GM21423 (cell line): ENCODE results near the gene COPS8.

Source experiments
- ATAC-seq: cut with Tn5 transposase; IDR thresholded peaks from one replicate; pipeline ENCODE4 v1.9.1; 2021; ENCODE audit warnings: mild to moderate bottlenecking, moderate library complexity; ENCODE audit not compliant: unreplicated experiment

The COPS8 gene

GRCh38 chr2:237085248-237086221, at the start of gene COPS8:
COPS8 (plus strand) TSS chr2:237085889; CDS start chr2:237085965, 76 bp downstream.
- peak; percentile 97 for ATAC-seq

GRCh38 chr2:237039301-237040031, 46.2 kb upstream of the COPS8 start:
- ATAC-seq, result no peak

- no peak for ATAC-seq
These were observed 44.5 kb upstream of the COPS8 start for GRCh38 chr2:237041231-237041630.

- ATAC-seq, result no peak
These were observed 43.6 kb upstream of the COPS8 start for GRCh38 chr2:237042101-237042500.

DNA sequence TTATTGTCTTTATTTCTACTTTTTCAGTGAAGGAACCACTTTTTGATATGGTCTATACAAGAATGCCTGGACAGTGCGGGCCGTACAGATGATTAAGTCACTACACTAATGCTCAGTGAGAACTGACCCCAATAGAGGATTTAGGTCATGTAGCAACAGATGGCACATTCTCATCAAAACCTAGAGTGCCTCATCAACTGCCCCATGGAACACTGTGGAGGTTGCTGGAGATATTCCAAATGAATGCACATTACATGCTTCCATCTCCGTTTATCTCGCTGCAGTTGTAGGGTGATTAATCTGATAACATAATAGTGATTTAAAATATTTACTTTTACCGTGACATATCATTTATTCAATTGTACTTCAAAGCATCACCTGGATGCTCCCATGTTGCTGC, 41.8 kb upstream of the COPS8 start:
- no peak for ATAC-seq

DNA sequence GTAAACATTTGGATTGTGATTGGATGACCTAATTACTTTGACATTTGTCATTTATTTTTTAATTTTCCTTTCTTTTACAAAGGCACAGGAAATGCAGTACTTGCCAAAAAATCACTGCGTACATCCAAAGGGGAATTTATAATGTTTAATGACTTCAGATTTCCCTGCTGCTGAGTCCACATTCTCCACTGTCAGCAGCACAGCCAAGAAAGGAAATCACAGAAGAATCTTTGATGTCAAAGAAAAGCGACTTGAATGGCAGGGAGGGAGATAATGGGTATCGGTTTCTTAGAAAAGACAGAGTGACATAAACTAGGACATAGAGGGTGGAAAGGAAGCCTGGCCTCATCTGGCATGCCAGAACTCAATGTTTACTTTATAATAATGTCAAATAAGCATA, 41.4 kb upstream of the COPS8 start:
- ATAC-seq, result no peak

DNA sequence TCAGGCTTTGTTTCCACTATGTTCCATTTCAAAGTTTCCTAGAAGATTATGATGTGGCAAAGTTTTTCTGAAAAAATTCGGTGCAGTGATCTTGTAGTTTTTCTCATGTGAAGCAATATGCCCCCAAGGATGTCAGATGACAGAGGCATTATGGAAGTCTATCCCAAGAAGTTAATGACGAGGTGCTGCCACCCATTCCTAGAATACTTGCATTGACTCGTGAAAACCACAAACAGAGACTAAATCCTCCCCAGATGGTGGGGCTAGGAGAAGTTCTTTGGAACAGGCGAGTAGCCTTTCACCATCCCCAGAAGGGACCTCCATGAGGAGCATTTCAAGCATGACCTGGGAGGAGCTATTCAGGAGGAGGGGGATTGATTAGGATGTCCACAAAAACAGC, 40.2 kb upstream of the COPS8 start:
- no peak for ATAC-seq

DNA sequence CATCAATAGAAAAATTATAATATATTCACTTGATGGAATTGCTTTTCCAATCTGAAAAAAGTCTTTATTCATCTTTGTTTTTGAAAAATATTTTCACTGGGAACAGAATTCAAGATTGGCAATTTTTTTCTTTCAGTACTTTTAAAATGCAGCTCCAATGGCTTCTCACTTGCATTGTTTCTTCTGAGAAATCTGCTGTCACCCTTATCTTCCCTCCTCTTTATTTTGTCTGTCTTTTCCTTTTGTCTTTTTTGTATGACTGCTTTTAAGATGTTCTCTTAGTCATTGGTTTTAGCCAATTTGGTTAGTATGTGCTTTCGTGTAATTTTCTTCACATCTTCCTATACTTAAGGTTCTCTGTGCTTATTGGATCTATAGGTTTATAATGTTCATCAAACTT, 37.1 kb upstream of the COPS8 start:
- no peak for ATAC-seq

- no peak for ATAC-seq
These were observed 33.8 kb upstream of the COPS8 start for GRCh38 chr2:237051861-237052260.

GRCh38 chr2:237053066-237053465, 32.6 kb upstream of the COPS8 start:
- ATAC-seq, result no peak

DNA sequence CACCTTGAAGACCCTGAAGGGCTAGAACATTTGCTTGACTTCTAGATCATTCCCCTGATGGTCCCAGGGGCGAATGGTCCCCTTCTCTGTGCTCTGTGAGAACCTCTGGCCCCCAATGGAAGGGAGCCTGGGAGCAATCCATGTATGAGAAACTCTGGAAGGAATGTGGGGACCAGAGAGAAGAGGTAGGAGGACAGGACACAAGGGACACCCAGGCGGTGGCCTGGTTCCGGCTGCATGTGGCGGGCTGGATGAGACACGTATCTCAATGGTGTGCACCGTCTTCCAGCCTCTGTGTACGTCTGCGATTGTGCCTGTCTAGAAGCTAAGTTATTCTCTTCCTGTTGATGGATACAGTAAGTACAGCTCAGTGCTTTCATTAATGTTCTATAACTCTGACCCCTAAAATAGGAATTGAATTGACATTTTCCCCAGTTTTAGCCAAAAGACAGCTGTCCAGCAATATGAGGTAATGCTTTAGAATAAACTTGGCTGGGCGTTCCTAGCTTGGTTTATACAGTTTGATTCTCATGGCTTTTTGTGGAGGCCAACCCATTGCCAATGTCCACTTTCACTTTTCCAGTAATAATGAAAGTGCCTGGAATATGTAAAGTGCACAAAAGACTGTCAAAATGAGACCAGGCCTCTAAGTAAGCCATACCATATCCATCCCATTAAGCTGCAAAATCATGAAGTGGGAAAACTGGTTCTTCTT, 30.1 kb upstream of the COPS8 start:
- ATAC-seq, result no peak

DNA sequence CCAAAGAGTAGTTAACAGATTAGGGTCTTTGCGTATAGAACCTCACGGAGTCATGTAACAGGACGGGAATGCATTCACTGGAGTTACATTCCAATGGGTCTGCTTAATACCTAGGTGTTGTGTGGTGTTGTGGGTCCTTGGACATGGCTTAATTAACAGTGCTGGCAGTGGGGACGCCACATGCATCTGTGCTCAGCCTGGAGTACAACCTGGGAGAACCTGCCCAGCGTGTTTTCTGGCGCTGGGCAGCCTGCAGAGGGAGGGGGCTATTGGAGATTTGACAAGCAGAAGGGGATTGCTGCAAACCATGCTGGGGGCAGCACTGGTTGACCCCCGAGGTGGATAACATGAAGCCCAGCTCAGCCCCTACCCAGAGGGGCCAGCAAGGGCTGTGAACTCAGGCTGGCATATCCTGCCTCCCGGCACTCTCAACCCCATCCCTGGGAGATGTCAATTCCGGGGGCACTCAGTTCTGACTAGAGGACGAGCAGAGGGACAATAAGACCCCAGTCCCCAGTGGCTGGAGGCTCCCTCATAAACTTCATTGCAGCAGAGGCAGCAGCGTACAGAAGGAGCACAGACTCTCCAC, 29.3 kb upstream of the COPS8 start:
- no peak for ATAC-seq

DNA sequence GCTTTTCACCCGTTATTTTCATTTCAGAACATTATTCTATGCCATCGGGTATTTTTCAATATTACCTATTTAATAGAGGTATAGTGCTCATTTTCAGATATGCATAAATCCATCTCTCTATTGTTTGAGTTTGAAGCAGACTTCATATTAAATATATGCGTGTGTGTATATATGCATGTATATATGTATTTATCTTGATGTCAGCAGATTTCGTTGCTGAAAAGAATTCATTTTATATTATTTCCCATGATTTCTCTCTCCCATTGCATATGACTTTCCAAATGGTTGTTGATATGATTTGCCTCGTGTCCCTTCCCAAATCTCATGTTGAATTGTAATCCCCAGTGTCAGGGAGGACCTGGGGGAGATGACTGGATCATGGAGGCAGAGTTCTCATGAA, 28.6 kb upstream of the COPS8 start:
- ATAC-seq, result no peak

DNA sequence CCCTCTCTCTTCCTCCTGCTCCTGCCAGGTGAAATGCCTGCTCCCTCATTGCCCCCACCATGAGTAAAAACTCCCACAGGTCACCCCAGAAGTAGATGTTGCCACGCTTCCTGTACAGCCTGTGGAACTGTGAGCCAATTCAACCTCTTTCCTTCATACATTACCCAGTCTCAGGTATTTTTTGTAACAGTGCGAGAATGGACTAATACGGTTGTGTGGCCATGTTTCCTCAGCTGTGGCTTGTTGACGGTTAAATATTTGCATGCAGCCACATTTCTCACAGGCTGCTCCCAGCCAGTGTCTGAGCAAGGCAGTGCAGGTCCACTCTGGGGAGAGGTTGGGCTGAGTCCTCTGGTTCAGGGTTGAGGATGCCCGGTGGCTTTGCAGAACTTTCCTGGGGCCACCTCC, 27.8 kb upstream of the COPS8 start:
- peak; percentile 82 for ATAC-seq

- no peak for ATAC-seq
These were observed 27.3 kb upstream of the COPS8 start for GRCh38 chr2:237058423-237058822.

GRCh38 chr2:237059155-237059875, 26.4 kb upstream of the COPS8 start:
- peak; percentile 73 for ATAC-seq

DNA sequence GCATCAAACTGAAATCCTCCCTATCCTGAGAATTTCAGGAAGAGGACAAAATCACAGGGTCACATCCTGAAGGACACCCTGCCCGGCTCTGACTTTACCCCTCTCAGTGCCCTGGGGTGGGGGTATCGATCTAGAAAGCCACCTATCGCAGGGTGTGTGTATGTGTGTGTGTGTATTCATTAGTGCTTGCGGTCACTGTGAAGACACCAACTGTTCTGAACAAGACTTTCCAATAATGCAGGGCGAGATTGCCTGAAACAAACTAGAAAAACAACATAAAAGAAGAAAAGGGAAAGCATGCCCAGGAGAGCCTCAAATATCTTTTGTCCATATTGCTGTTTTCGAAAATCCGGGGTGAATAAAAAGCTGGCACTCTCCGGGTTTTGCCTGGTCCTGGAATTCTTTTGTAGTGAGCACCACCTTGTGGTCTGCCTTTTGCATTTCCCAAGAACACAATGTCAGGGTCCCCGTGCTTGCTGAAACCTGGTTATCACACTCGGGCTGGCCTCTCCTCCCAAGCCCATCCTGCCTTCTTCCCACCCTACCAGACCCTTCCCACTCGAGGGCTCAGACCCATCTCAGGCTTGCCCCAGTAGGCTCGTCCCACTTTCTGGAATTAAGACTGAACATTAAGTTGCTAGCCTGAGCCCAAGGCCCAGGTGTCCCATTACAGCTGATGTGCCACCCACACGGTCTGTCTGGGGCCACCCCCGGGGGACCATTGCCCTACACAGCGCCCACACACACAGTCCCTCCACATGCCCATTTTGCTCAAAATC, 25.0 kb upstream of the COPS8 start:
- no peak for ATAC-seq

GRCh38 chr2:237061356-237061755, 24.3 kb upstream of the COPS8 start:
- ATAC-seq, result no peak

GRCh38 chr2:237062585-237062984, 23.1 kb upstream of the COPS8 start:
- no peak for ATAC-seq
